Amygdala (tissue), 56 donors: ENCODE measurements around the gene ABI3BP.

Experiments
- DNase-seq, 56 donors: peaks; one replicate each; lab custom pipeline; 2025; lab: John Stamatoyannopoulos, UW

The ABI3BP gene

DNA sequence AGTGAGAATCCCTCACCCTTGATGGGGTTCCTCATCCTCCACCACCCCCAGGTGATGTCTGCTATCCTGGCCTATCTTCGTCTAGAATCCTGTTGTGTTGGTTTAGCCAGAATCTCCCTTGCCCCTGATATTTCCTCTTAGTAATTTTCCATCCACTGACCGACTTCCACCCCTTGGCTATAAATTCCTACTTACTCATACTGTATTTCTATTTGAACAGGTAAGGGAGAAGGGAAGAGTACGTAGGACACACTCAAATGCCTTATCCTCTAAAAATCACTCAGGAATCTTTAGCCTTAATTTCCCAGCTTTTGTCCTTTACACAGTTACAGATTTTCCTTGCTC, 284.6 kb downstream of the ABI3BP start:
- DNase-seq = no peak

DNA sequence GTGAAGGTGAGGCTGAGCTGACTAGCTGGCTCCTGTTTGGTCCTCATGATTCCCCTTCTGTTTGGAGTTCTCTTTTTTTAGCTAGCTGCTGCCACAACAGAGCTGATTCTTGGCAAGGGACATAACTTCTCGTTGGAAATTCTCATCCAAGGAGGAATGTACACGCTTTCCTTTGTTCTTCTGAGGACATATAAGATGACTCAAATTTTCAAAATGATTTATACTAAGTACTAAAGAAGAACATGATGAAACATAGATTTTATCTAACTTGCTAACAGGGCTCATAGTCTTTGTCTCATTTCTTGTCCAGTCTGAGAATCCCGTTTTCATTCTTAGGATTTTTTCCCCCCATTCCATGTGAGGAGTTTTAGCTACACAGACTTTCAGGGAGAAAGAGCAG, 286.9 kb downstream of the ABI3BP start:
- DNase-seq = no peak

- DNase-seq = no peak
Observed at GRCh38 chr3:100703865-100704264, 289.4 kb downstream of the ABI3BP start.

- DNase-seq = no peak
Observed at GRCh38 chr3:100702980-100703345, 290.3 kb downstream of the ABI3BP start.

- DNase-seq = no peak
Observed at GRCh38 chr3:100702082-100702979, 290.9 kb downstream of the ABI3BP start.

GRCh38 chr3:100700708-100701107, 292.5 kb downstream of the ABI3BP start:
- no peak for DNase-seq
